Measurements from ENCODE around the gene ANO7. TPM values are rescaled to one million over a fixed set of nuclear protein-coding genes. Genes with fewer than 3 reads are reported as not detected.
A peak's percentile ranks its signal among the peaks of the same experiment; 100 is the strongest.

Gene ANO7
- total and polyA plus RNA-seq, 8 donors: 1.3 to 2.8 (median 2.1) TPM

GRCh38 chr2:241189093-241189855, 797 bp downstream of the ANO7 start:
- no peaks in the 10 kb centered on the region for H3K27me3 ChIP-seq
- H3K27ac ChIP-seq: no peak overlapping the region
- no peaks in the 10 kb centered on the region for H3K9me3 ChIP-seq
- TF ChIP-seq CTCF (IDR thresholded peaks at IDR 0.05): no peak
- no peak overlapping the region for H3K4me3 ChIP-seq
- no peaks in the 10 kb centered on the region for H3K36me3 ChIP-seq
- H3K4me1 ChIP-seq: no peaks in the 10 kb centered on the region
- DNase-seq: no peak
- intact Hi-C loops (cut with DNase I): no loop called here
- ATAC-seq: no peak

GRCh38 chr2:241189856-241190201, 1.4 kb downstream of the ANO7 start:
- Histone ChIP-seq H3K4me3 (no peak overlapping the region), H3K27ac (no peak overlapping the region), H3K9me3 (no peaks in the 10 kb centered on the region), H3K27me3 (no peaks in the 10 kb centered on the region), H3K36me3 (no peaks in the 10 kb centered on the region), H3K4me1 (no peaks in the 10 kb centered on the region)
- intact Hi-C loops (cut with DNase I): no loop called here
- no peak for TF ChIP-seq CTCF (IDR thresholded peaks at IDR 0.05)
- ATAC-seq (no peak), DNase-seq (no peak)

GRCh38 chr2:241190291-241190981, 2.0 kb downstream of the ANO7 start:
- Histone ChIP-seq H3K4me3 (no peak overlapping the region), H3K27me3 (no peaks in the 10 kb centered on the region), H3K9me3 (no peaks in the 10 kb centered on the region), H3K4me1 (no peaks in the 10 kb centered on the region), H3K36me3 (no peaks in the 10 kb centered on the region), H3K27ac (no peak overlapping the region)
- intact Hi-C loops (cut with DNase I): no loop called here
- DNase-seq (peak in 1 of 4 donors; percentile 71), ATAC-seq (no peak)
- no peak for TF ChIP-seq CTCF (IDR thresholded peaks at IDR 0.05)

GRCh38 chr2:241191081-241191480, 2.6 kb downstream of the ANO7 start:
- Histone ChIP-seq H3K4me3 (no peak overlapping the region), H3K9me3 (no peaks in the 10 kb centered on the region), H3K36me3 (no peaks in the 10 kb centered on the region), H3K27ac (no peak overlapping the region), H3K27me3 (no peaks in the 10 kb centered on the region), H3K4me1 (no peaks in the 10 kb centered on the region)
- ATAC-seq: no peak
- intact Hi-C loops (cut with DNase I): no loop called here
- TF ChIP-seq CTCF (IDR thresholded peaks at IDR 0.05): no peak
- DNase-seq: no peak

GRCh38 chr2:241193271-241193670, 4.8 kb downstream of the ANO7 start:
- no peaks in the 10 kb centered on the region for H3K4me1 ChIP-seq
- H3K36me3 ChIP-seq: no peaks in the 10 kb centered on the region
- TF ChIP-seq CTCF (IDR thresholded peaks at IDR 0.05): no peak
- no peaks in the 10 kb centered on the region for H3K27me3 ChIP-seq
- H3K27ac ChIP-seq: no peak overlapping the region
- intact Hi-C loops (cut with DNase I): no loop called here
- no peaks in the 10 kb centered on the region for H3K9me3 ChIP-seq
- DNase-seq (no peak), ATAC-seq (no peak)
- H3K4me3 ChIP-seq: no peak overlapping the region

Data from left lung (tissue), 10 donors.